Measurements from ENCODE around the gene CTDSP2.
"Not testable (repeated sequence)": the region's sequence is repeated elsewhere in the genome, so short reads cannot be mapped to it uniquely, and the experiment has no call there.

The CTDSP2 gene

DNA sequence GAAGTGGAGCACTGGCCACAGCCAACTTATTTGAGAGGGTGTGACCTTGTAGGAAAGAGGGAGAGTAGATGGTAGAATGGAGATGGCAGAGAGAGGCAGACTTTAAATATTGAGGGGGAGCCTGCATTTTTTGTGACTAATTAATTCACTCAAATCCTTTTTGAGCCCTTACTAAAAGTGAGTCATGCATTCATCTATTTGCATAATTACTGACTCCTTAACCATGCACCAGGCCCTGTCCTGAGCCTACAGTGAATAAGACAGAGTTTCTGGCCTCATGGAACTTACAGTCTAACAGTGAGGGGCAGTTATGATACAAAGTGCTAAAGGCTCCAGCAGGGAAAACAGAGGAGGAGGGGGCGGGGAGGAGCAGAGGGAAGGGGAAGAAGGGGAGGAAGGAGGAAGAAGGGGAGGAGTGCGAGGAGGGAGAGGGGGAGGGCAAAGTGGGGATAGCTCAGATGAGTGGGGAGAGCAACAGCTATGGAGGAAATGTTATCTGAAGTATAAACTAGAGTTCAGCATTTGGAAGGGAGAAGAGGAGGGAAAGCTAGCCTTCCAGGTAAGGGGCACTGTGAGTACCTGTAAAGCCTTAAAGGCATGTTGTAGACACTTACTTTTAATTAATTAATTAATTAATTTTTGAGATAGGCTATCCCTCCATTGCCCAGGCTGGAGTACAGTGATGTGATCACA, 7.5 kb upstream of the CTDSP2 start:
- no peak for DNase-seq (ENCODE audit: low read depth in 1 of 2, low spot score in 1 of 2)

DNA sequence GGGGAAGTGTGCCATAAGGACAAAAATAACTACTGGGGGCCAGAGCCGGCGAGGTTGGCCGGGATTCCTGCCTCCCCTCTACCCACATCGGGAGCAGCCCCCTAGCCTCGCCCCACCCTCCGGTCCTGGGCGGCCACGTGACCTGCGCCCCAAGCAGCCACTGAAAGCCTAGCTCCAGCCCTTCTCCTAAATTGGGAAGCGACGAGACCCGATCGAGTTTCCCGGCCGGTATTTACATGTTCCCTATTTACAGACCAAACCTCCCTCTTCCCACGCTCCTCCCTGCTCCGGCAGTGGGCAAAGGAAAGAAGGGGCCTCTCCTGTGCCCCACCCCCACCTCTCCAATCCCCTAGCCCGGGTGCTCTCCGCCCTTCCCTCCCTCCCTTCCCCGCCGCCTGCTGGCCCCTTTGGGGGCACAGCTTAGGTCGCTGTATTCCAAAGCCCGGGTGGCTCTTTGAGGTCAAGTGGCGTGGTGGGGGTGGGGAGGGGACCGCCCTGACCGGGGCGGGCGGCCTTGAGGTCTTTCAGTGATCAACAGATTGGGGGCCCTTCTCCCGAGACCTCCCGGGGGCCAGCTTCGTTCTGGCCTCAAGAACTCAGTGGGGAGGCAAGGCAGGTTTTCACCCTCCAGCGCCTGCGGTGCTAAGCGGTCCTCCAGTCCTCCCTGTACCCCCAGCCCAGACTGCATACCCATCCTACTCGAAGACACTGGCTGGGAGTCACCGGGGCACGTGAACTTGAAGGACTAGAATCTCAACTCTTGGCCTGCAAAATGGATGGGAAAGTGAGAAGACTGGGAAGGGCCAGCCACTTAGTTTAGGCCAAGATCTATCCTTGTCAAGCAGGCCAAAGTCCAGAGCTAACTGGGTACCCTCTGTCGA, 6.3 kb upstream of the CTDSP2 start:
- no peak for DNase-seq (ENCODE audit: low read depth in 1 of 2, low spot score in 1 of 2)

DNA sequence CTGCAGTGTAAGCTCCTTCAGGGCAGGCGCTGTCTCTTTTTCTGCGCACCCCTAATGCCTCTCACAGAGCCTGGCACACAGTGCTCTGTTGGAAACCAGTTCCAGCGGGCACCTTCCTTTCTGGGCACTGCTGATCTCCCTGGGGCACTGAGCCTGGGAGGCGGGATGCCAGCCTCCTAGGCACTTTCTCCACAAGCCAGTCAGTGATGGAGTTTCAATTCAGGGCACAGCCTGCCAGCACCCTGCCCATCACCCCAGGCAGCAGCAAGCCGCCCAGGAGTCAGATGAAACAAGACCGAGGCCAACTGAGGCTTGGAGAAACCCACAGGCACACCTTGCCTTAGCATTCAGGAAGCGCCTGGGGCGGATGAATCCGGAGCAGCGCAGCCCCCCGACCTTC, 5.7 kb upstream of the CTDSP2 start:
- no peak for DNase-seq (ENCODE audit: low read depth in 1 of 2, low spot score in 1 of 2)

DNA sequence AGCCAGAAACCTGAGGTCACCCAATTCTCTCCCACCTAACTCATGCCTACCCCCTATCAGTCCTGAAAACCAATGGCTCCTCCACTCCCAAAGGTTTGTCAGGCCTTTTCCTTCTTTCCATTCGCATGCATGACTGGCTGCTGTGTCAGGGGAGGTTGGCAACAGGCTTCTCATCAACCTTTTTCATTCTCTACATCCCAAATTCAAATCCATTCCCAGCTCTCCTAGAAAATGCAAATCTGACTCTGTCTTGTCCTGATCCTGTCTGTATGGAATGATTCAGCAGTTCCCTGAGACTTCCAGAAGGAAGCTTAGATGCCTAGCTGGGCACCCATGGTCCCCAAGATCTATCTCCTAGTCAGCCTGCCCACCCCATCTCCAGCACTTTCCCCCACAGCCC, 5.0 kb upstream of the CTDSP2 start:
- DNase-seq (ENCODE audit: low read depth in 1 of 2, low spot score in 1 of 2) = no peak

DNA sequence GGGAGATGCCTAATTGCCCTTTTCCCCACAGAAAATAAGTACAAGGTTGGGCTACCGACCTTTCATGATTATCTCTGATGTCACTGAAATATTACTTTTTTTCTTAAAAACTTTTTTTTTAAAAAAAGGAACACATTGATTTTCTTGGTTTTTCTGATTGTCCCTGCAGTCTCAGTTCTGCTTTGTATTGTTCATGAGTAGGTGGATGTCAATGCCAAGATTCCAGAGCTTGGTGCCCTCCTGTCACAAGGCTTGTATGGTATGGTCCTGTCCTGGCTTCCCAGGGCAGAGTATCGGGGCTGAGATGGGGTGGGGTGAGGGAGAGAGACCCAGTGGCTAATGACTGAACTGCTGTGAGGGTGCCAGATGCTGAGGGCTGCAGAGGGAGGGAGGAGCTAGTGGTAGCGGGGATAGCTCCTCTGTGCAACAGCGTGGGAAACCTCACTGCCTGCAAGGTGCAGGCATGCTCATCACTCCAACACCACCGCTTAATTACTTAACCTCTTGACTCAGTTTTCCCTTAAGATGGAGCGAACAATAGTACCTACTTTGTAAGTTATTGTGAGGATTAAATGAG, 4.4 kb upstream of the CTDSP2 start:
- DNase-seq (ENCODE audit: low read depth in 1 of 2, low spot score in 1 of 2) = no peak

DNA sequence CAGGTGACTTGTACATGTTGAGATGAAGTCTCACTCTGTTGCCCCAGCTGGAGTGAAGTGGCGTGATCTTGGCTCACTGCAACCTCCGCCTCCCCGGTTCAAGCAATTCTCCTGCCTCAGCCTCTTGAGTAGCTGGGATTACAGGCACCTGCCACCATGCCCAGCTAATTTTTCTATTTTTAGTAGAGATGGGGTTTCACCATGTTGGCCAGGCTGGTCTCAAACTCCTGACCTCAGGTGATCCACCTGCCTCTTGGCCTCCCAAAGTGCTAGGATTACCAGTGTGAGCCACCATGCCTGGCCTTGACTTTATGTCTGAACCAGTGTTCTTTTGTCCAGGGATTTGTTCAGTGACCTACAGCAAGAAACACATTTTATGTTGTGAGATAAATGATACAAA, 2.9 kb upstream of the CTDSP2 start:
- not testable (repeated sequence) for DNase-seq (ENCODE audit: low read depth in 1 of 2, low spot score in 1 of 2)

DNA sequence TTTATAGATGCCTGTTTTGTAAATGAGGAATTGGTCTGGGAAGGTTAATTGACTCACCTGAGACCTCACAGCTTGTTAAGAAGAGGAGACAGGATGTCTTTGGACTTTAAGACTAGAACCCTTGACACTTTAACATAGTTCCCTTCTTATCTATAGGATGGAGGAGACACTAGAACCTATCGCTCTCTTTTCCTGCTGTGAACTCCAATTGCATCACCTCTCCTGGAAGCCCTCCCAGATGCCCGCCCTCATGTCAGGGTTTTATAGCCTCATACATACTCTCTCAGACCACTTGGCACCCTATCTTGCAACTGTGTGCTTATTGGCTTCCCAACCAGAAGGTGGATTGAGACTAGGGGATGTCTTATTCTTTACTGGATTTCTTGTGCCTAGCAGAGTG, 2.5 kb upstream of the CTDSP2 start:
- no peak for DNase-seq (ENCODE audit: low read depth in 1 of 2, low spot score in 1 of 2)

DNA sequence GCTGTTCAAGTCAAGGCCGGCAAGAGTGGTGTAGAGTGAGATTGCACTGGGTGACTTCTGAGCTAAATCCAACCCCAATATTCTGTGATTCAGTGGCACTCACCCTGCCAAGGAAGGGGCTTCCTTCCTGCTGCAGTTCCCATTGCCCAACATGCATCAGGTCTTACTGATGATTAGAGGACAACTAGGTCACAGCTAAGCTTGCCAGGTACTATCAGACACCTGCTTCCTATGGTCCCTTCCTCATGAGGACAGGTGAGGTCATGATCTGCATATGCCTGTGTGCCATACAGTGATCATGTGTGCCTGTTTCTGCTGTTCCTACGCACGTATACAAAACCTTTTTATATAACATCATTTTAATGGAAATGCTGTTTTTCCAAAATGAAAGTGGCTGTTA, 1.7 kb upstream of the CTDSP2 start:
- DNase-seq (ENCODE audit: low read depth in 1 of 2, low spot score in 1 of 2) = no peak

DNA sequence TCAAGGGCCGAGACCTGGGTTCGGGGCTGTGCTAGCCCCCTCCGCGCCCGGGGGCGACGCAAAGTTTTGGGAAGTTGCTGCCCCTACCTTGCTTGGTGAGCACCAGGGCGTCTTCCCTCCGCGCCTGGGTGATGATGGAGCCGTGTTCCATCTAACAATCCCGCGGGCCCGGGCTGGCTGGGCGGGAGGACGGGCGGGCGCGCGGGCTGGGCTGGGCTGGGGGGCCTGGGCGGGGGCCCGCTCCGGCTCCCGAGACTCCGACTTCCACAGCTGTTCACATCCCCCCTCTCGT, 298 bp downstream of the CTDSP2 start:
- DNase-seq (ENCODE audit: low read depth in 1 of 2, low spot score in 1 of 2) = peak in 1 of 2 donors; percentile 28

DNA sequence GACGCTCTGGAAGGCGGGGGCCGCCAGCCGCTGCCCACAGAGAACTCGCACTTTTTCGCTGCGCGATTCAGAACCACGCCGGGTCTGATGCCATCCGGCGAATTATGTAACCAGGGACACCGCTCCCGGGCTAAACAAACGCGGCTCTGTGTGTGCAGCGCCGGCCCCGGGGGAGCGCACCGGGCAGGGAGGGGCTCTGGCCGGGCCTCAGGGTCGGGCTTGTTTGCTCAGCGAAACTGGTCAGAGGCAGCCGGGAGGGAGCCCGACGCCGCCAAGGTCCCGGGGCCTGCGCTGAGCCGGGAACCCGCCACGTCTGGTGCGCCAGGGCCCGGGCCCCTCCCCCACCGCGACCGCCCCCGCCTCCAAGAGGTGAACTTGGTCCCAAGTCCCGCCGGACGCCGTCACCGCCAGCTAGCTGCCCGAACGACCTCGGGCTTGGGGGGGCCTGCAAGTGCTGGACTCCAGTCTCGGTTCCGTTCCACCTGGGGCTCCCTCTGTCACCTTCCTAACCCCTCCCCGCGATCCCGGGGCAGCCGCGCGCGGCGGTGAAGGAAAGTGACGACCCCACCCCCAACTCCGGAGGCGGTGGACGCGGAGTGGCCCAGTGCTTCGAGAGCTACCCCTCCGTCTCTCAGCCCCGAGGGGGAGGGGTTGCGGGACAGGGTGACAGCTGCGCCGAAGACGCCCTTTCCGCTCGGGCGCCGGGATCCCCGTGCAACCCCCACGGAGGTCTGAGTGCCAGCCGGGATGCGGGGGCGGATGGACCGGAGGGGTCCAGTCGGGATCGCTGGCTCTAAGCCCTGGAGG, 848 bp downstream of the CTDSP2 start:
- DNase-seq (ENCODE audit: low read depth in 1 of 2, low spot score in 1 of 2) = peak in 1 of 2 donors; percentile 47

DNA sequence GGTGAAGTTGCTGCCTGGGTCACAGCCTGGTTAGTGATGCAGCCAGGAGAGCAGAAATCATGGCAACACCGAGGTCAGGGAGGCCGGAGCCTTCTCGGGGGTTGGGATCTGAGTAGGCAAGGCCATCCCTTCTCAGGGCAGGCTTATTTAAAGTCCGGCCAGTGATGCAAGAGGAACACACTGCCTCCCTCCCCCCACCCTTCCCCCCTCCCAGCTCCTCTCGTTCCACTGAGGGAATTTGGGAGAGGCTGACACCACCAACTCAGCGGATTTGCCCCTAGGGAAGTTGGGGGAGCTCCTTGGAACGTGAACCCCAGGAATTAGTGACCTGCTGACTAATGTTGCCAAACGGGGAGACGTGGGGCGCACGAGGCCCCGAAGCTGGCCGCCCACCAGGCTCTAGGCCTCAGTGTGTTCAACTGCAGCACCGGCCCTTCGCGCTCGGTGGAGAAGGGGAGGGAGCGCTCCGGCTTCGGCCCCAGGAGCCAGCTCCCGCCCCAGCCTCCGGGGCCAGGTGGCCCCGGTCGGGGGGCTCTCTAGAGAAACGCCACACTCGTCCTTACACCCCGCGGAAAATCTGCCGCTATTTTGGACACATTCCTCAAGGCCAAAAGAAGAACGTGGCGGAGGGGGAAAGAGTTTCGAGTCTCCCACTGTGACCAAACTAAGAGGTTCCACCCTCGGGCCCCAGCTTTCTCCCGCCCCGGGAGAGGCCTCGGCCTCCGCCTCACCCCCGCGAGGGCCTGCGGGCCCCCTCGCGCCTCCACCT, 1.6 kb downstream of the CTDSP2 start:
- no peak for DNase-seq (ENCODE audit: low read depth in 1 of 2, low spot score in 1 of 2)

DNA sequence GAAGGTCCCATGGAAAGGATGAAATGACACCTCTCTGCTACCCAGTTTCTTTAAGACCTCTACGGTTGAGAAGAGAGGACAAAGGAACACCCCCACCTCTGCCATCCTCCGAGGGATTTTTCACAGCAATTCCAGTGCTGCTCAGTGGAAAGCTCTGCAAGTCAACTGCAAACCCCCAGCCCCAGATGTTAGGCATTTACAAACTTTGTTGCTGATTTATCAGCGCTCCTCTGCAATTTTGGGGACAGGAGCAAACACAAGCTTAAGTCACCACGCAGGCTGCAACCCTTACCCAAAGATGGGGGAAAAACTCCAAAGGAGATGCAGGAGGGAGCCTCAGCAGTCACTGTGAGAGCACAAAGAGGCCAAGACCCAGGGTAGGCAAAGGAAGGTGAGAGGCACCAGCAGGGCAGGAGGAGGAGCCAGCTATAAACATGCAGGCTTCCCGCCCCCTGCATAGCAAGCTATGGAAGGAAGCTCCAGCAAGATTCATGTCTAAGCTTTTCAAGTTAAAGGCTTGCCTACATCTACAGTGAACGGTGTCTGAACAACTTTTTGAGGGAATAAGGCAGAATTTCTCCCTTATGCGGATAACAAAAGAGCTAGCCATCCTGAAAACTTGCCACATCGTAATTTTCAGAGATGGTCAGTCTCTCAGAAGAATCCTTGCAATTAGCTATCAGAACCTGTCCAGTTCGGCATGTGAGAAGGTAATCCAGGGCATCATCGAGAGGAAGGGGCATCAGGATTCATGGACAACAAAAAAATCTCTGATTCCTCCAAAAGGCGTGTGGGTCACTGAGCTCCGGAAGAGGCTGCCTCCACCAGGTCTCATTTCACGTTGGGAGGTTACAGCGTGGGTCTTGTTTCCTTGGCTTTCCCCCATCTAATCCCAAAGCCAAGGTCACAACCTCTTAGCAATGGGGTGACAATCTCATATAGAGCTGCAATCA, 3.9 kb downstream of the CTDSP2 start:
- no peak for DNase-seq (ENCODE audit: low read depth in 1 of 2, low spot score in 1 of 2)

DNA sequence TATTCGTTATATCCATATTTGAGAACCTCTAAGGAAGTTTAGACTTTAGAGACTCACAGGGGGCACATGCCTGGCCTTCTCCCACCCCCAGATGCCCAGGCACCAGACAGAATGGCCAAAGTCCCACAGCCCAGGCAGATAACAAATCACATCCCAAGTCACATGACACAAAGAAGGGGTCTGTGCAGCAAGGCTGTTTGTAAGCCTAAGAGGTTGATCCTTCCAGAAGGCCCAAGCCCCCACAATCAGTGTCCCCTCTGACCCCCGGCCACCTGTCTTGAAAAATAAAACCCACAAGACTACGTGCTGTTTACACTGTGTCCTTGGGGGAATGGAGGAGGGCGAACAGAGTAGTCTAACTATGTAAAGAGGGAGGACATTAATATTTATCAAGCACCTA, 5.1 kb downstream of the CTDSP2 start:
- no peak for DNase-seq (ENCODE audit: low read depth in 1 of 2, low spot score in 1 of 2)

DNA sequence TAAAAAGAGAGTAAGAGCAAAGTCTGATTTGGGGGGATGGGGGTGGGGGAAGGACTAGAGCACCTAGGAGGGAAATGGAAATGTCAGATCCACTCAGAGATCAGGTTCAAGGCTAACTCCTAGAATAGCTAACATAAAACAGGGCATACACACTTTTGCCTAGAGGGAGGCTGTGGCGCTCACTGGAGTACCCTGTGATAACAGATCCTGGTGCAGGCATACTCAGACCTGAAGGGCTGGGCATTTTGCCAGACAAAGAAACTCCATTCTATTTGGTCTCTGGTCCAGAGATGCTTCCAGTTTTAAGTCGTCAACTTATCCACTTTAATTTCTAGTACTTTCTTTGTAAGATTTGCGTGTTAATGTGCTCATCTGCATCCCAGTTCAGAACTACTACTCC, 5.8 kb downstream of the CTDSP2 start:
- DNase-seq (ENCODE audit: low read depth in 1 of 2, low spot score in 1 of 2) = no peak

DNA sequence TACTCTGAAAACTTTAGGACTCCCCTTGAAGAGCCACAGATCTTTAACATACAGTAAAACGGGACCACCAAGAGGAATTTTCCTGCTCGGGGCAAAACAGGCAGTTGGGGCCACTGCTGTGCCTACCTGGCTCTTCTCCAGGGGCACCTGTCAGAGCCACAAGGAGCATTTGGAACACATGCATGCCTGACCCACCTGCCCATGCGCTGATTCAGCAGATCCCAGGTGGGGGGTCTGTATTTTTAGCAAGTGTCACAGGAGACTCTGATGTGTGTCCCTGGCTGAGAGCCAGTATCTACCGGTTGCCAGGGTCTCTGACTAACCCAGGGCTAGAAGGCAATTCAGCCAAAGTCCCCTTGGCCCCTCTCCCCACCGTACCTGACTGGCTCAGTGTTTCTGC, 6.5 kb downstream of the CTDSP2 start:
- no peak for DNase-seq (ENCODE audit: low read depth in 1 of 2, low spot score in 1 of 2)

DNA sequence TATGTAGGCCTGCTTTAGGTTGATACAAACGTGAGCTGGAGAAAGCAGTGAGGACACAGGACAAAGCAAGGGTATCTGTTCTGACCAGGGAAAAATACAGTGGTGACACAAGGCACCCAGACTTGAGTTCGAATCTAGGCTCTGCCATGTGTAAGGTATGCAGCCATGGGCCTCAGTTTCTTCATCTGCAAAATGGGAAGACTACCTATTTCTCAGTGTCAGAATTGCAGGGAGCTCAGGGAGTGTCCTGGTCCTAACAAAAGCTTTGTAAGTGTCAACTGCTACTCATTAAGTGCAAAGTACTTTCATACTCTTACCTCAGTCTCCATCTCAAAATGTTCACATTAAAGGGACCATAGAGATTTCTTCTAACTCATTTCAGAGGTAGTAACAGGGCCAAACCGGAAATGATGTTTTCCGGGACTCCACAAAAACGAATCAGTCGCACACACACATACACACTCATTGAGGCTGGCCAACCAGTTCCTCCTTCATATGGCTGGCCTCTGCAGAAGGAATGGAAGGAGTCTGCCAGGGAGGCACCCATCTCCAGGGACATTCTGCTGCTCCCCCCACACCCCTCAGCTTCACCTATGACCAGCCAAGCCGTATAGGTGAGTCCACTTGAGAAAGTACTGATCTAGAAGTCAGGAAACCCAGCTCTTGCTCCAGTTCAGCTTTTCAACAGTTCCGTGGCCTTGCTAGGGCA, 7.8 kb downstream of the CTDSP2 start:
- no peak for DNase-seq (ENCODE audit: low read depth in 1 of 2, low spot score in 1 of 2)

DNA sequence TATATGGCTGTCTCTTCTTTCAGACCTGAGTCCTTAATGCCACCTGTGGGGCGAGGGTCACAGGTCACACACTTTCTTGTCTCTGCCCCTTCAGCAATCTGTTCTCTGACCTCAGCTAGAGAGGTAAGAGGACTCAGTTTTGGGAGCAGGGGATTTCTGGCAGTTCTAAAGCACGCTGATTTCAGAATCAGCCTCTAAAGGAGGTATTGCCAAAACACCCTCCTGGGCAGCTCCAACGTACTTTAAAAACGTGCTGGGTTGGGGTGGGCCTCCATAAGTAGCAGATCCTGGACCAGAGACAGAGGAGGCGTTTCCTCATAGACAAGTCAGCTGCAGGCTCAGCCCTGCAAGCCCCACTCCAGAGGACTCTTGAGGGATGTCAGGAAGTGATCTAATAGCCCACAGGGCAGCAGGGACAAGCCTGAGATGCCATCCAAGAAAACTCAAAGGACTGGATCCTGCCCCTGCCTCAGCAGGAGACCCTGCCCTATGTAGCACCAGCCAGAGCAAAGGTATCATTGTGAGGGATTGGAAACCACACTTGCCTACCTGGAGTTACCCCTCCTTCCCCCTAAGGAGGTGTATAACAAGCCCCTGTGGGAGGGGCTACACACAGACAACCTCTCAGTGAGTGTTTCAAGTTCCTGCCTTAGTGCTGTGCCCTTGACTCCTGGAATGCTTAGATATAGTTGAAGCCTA, 8.5 kb downstream of the CTDSP2 start:
- no peak for DNase-seq (ENCODE audit: low read depth in 1 of 2, low spot score in 1 of 2)

All from activated CD4-positive, alpha-beta T cell treated with anti-CD3 and anti-CD28 coated beads, Interleukin-2, amount 50 U/mL, for 24 hours (primary cell).